HepG2 (cell line): ENCODE results near the gene AHSG. TPM values are rescaled to one million over a fixed set of nuclear protein-coding genes. Genes with fewer than 3 reads are reported as not detected.

Source experiments
- ARID3A ChIP-seq: IDR thresholded peaks from 2 replicates; pipeline ENCODE4 v1.6.1; 2012; ENCODE audit warnings: low read depth, low read length, improper control_type of control experiment
- BCLAF1 ChIP-seq: fragments of 450-650 bp; IDR thresholded peaks from 2 replicates; pipeline ENCODE4 v1.6.1; 2017; ENCODE audit warnings: mild to moderate bottlenecking
- DMTF1 ChIP-seq: sonication (generic); formaldehyde crosslinking; IDR thresholded peaks from 2 replicates; pipeline ENCODE4 v1.4.0; 2020; ENCODE audit warnings: mild to moderate bottlenecking, missing genetic modification reagents
- DZIP1 ChIP-seq: sonication (generic); formaldehyde crosslinking; IDR thresholded peaks from 2 replicates; pipeline ENCODE4 v1.5.0; 2020; ENCODE audit warnings: mild to moderate bottlenecking, missing genetic modification reagents
- GZF1 ChIP-seq: sonication (generic); formaldehyde crosslinking; IDR thresholded peaks from 2 replicates; pipeline ENCODE4 v1.5.1; 2020; ENCODE audit warnings: mild to moderate bottlenecking, missing genetic modification reagents
- HNF4G ChIP-seq, 2 experiments: sonication (generic) in 1 of 2; formaldehyde crosslinking in 1 of 2; IDR thresholded peaks; 2 replicates each; pipeline versions ENCODE4 v1.4.0 to v1.6.1; 2011 to 2020; ENCODE audit warnings: borderline replicate concordance in 2 of 2, low read depth in 2 of 2, mild to moderate bottlenecking in 2 of 2, low read length in 1 of 2, missing genetic modification reagents in 1 of 2, moderate library complexity in 1 of 2
- HOXD1 ChIP-seq: sonication (generic); formaldehyde crosslinking; IDR thresholded peaks from 2 replicates; pipeline ENCODE4 v1.5.0; 2020; ENCODE audit warnings: missing genetic modification reagents
- KDM1A ChIP-seq: IDR thresholded peaks from 2 replicates; pipeline ENCODE4 v1.6.1; 2016; ENCODE audit warnings: missing compliant biosample characterization
- MAFK ChIP-seq, 2 experiments: IDR thresholded peaks in 1 of 2; conservative IDR thresholded peaks in 1 of 2; 2 replicates each; pipeline ENCODE4 v1.6.1; 2011; ENCODE audit warnings: improper control_type of control experiment in 2 of 2, low read length in 2 of 2
- NONO ChIP-seq, 2 experiments: fragments of 450-650 bp in 1 of 2; sonication (generic) in 1 of 2; formaldehyde crosslinking in 1 of 2; IDR thresholded peaks in 1 of 2; conservative IDR thresholded peaks in 1 of 2; 2 replicates each; pipeline versions ENCODE4 v1.6.1 to v1.8.0; 2017 to 2022; ENCODE audit warnings: mild to moderate bottlenecking in 1 of 2, missing genetic modification reagents in 1 of 2, moderate library complexity in 1 of 2
- STAG1 ChIP-seq: sonication (generic); formaldehyde crosslinking; IDR thresholded peaks from 2 replicates; pipeline ENCODE4 v1.4.0; 2020; ENCODE audit warnings: missing genetic modification reagents
- TFE3 ChIP-seq: IDR thresholded peaks from 2 replicates; pipeline ENCODE4 v1.6.1; 2016
- ZFP91 ChIP-seq: sonication (generic); formaldehyde crosslinking; IDR thresholded peaks from 2 replicates; pipeline ENCODE4 v1.9.0; 2022; ENCODE audit warnings: missing genetic modification reagents, mild to moderate bottlenecking, borderline replicate concordance
- ZNF670 ChIP-seq: sonication (generic); formaldehyde crosslinking; IDR thresholded peaks from 2 replicates; pipeline ENCODE4 v1.8.0; 2022; ENCODE audit warnings: mild to moderate bottlenecking, missing genetic modification reagents, borderline replicate concordance
- polyA plus RNA-seq, 8 experiments: library from polyadenylated mRNA; depleted of rRNA in 3 of 8; stranded (reverse) in 7 of 8; unstranded in 1 of 8; fragments of >200 nt; fragmentation: Illumina TruSeq in 4 of 8; extraction: Trizol in 4 of 8; gene quantifications; 2 replicates each; pipeline versions ENCODE4 v1.2.1 to v1.2.3, GENCODE V29; 2011 to 2016; ENCODE audit warnings: low read depth in 4 of 8, missing spikeins in 1 of 8, mixed read lengths in 1 of 8; ENCODE audit not compliant: insufficient read depth in 1 of 8
- total RNA-seq, 5 experiments: library from RNA; depleted of rRNA; stranded (reverse); fragments of >200 nt; fragmentation: Illumina TruSeq; extraction: Trizol; gene quantifications; 2 replicates each; pipeline ENCODE4 v1.2.3, GENCODE V29; 2016; ENCODE audit warnings: low read depth in 1 of 5

The AHSG gene
- total and polyA plus RNA-seq, 2 of the 13 experiments (the other 11 are each of a cell fraction or from before 2014, with no cell fraction given), result 2,043 to 19,152 TPM

GRCh38 chr3:186618318-186618938 lies 5.6 kb downstream of the AHSG start (continued):
- peak; percentile 71; the same call in 1 of the 2 replicates for TF ChIP-seq DZIP1 (CRISPR knock-in tag)
- TF ChIP-seq KDM1A, result no peak
- 0 out of 2 replicates have a peak, but pooled peaks have one; percentile 20 for TF ChIP-seq HOXD1 (CRISPR knock-in tag)
- TF ChIP-seq ZNF670 (CRISPR knock-in tag), result peak; percentile 40; the same call in 1 of the 2 replicates
- TF ChIP-seq ZFP91, result peak; percentile 23; the same call in 1 of the 2 replicates
- TF ChIP-seq STAG1, result no peak
- TF ChIP-seq MAFK (conservative IDR thresholded peaks at IDR 0.05 in 1 of 2, IDR thresholded peaks at IDR 0.05 in 1 of 2; ENCODE audit: low read length in 2 of 2), result no peak
- no peak for TF ChIP-seq NONO (IDR thresholded peaks at IDR 0.05)
- TF ChIP-seq NONO (CRISPR knock-in tag; conservative IDR thresholded peaks at IDR 0.05), result peak; percentile 78; the same call in 1 of the 2 replicates
- peak; percentile 70; the same call in 1 of the 2 replicates for TF ChIP-seq DMTF1 (CRISPR knock-in tag)
- TF ChIP-seq GZF1 (CRISPR knock-in tag), result no peak
- TF ChIP-seq ARID3A, result no peak
- TF ChIP-seq HNF4G (IDR thresholded peaks at IDR 0.05; ENCODE audit: borderline replicate concordance, low read depth, low read length), result no peak
- no peak for TF ChIP-seq HNF4G (CRISPR knock-in tag; IDR thresholded peaks at IDR 0.05; ENCODE audit: borderline replicate concordance, low read depth)
- TF ChIP-seq BCLAF1, result no peak
- TF ChIP-seq TFE3 (CRISPR knock-in tag), result no peak
